GM18951 (cell line): ENCODE data around the gene AMIGO1.
"Not testable (repeated sequence)": the region's sequence is repeated elsewhere in the genome, so short reads cannot be mapped to it uniquely, and the experiment has no call there.

Source experiments
- POLR2A ChIP-seq: IDR thresholded peaks from 4 replicates; pipeline ENCODE4 v1.6.1; 2011; ENCODE audit warnings: mild to moderate bottlenecking; ENCODE audit not compliant: insufficient read length, insufficient read depth; ENCODE audit errors: extremely low read depth
- in situ Hi-C: fragments of 300-500 bp; cut with MboI; formaldehyde crosslinking; loops from one replicate; pipeline ENCODE4 v1.12.0; 2022; ENCODE audit warnings: low sequenced_read_pairs, mixed read lengths, inconsistent platforms; ENCODE audit not compliant: unreplicated experiment

AMIGO1 gene

DNA sequence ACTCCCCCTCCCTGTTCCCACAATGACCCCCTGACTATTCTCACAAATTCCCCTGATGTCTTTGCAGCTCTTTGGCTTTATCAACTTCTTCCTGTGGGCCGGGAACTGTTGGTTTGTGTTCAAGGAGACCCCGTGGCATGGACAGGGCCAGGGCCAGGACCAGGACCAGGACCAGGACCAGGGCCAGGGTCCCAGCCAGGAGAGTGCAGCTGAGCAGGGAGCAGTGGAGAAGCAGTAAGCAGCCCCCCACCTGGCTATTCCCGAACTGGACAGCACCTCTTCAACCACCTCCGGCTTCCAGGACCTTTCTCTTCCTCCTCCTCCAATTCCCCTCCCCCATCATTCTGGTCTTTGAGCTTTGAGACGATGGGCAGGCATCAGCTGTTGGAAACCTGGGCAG is 30.2 kb downstream of the AMIGO1 start:
- in situ Hi-C loops, result no loop called here
- TF ChIP-seq POLR2A, result no peak

- TF ChIP-seq POLR2A, result no peak
- in situ Hi-C loops, result no loop called here
Observed at GRCh38 chr1:109478806-109479205, 30.7 kb downstream of the AMIGO1 start.

DNA sequence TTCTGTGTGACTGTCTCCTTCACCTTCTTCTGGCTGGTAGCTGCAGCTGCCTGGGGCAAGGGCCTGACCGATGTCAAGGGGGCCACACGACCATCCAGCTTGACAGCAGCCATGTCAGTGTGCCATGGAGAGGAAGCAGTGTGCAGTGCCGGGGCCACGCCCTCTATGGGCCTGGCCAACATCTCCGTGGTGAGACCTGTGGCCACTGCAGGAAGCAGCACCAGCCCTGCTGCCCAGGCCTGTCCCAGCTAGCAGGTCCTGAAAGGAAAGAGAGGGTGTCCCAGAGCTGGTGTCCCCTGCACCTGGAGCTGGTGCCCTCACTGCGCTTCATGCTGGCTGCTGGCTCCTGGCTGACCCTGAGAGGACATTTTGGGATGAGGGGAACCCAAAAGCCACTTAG is 31.7 kb downstream of the AMIGO1 start:
- in situ Hi-C loops, result no loop called here
- no peak for TF ChIP-seq POLR2A

DNA sequence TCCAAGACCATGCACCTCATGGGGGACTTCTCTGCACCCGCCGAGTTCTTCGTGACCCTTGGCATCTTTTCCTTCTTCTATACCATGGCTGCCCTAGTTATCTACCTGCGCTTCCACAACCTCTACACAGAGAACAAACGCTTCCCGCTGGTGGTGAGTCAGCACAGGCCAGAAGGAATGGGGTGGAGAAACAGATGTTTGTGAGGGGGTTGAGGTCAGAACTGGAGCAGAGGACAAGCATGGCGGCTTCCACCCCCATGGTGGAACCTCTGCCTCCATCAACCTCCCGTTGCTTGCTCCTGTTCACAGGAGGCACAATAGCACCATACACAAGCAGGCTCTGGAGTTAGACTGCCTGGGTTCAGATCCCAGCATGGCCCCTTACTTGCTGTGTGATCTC is 32.7 kb downstream of the AMIGO1 start:
- no peak for TF ChIP-seq POLR2A

GRCh38 chr1:109475261-109475660 is 34.3 kb downstream of the AMIGO1 start:
- in situ Hi-C loops, result no loop called here
- no peak for TF ChIP-seq POLR2A

More for the DNA sequence above, 32.7 kb downstream of the AMIGO1 start:
- in situ Hi-C loops, result no loop called here

- in situ Hi-C loops, result no loop called here
- no peak for TF ChIP-seq POLR2A
Observed at GRCh38 chr1:109474697-109475096, 34.8 kb downstream of the AMIGO1 start.

- in situ Hi-C loops, result not testable (repeated sequence)
Observed at GRCh38 chr1:109473284-109474057, 36.1 kb downstream of the AMIGO1 start.

GRCh38 chr1:109472779-109473178 is 36.7 kb downstream of the AMIGO1 start:
- TF ChIP-seq POLR2A, result no peak

GRCh38 chr1:109470245-109470644 is 39.3 kb downstream of the AMIGO1 start:
- in situ Hi-C loops, result no loop called here
- no peak for TF ChIP-seq POLR2A

More at GRCh38 chr1:109472779-109473178, 36.7 kb downstream of the AMIGO1 start:
- in situ Hi-C loops, result no loop called here

DNA sequence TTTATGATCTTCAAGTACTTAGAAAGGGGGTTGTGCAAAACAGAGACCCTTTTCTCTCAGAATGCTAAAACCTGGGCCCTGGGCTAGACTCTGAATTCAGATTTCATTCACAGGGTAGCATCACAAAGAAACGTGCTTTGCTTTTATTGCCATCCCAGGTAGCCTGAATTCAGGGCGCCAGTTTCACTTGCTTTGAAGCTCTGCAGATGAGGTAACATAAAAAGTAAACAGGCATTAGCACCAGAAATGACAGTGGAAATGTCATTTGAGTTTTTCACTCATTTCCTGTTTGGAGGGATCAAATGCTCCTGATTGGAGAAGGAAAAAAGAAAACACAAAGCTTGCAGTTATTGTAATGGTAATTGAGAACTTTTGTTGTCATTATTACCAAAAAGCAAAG is 40.6 kb downstream of the AMIGO1 start:
- in situ Hi-C loops, result no loop called here
- TF ChIP-seq POLR2A, result no peak

DNA sequence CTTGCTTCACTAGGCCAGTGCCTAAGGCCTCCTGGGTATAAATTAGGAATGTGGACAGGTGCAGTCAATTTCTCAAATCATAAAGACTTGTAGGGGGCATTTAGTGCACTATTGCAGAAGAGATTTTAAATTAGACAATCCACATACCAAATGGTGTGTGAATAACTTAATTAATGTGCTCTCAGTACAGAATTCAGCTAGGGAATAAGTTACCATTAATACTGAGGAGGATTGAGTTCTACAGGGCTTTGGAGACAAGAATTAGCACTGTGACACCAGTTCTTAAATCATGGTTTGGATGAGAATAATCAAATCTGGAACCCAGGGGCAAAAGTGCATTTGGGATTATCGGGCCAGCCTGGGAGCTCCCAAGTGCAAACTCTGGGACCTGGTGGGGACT is 41.5 kb downstream of the AMIGO1 start:
- in situ Hi-C loops, result no loop called here
- no peak for TF ChIP-seq POLR2A

DNA sequence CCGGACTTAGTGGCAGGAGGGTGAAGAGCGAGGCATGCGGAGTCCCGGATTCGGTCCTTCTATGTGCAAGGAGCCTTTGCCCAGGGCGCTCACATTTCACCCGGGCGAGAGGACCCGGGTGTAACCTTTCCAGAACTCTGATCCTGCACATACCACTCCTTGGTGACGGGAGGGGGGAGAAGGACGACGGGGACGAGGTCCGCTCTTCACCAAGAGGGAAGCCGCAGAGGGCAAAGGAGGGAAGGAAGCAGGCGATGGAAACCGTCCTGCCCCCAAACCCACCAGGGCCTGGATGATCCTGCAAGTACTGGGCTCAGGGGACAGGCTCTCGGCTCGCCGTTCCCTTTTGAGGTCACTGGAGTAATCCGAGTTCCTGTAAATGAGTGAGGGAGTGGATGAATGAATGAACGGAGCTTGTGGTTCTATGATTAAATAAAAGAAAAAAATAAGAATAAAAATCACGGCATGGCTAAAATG is 42.2 kb downstream of the AMIGO1 start:
- TF ChIP-seq POLR2A, result no peak
- in situ Hi-C loops, result no loop called here

GRCh38 chr1:109466452-109467300 is 42.9 kb downstream of the AMIGO1 start, which contains the start of gene SYPL2:
TSS of gene SYPL2 (plus strand) at chr1:109466546. CDS start at chr1:109466844, 298 bp downstream.
- TF ChIP-seq POLR2A, result no peak
- in situ Hi-C loops, result no loop called here

DNA sequence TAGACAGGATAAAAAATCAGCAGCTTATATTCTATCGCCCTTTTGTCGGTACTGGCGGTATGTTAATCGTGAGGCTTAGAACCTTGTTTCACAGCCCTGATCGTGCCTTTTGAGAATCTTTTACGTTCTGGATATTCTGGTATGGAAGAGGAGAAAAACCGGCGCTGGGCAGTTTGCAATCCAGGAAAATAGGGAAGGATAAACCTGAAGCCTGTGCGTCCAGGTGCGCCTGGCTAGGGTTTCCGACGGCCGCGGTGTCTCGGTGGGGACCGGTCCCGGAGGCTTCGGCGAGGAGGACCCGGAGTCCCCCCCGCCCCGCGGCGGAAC is 43.4 kb downstream of the AMIGO1 start:
- in situ Hi-C loops, result no loop called here
- TF ChIP-seq POLR2A, result no peak

- in situ Hi-C loops, result no loop called here
- TF ChIP-seq POLR2A, result no peak
Observed at GRCh38 chr1:109457819-109458218, 51.7 kb downstream of the AMIGO1 start.
